Measurements from ENCODE around the gene DNAH11.
"Not testable (repeated sequence)": the region's sequence is repeated elsewhere in the genome, so short reads cannot be mapped to it uniquely, and the experiment has no call there.

The DNAH11 gene

GRCh38 chr7:21542891-21543527 lies at the start of gene DNAH11:
DNAH11 (plus strand) TSS chr7:21543039; CDS start chr7:21543246, 207 bp downstream.
- no peak for DNase-seq

- DNase-seq = no peak
Observed at GRCh38 chr7:21495731-21496130, 47.1 kb upstream of the DNAH11 start.

GRCh38 chr7:21497072-21497471 lies 45.8 kb upstream of the DNAH11 start:
- DNase-seq = no peak

- no peak for DNase-seq
Observed at GRCh38 chr7:21500117-21500832, 42.6 kb upstream of the DNAH11 start.

GRCh38 chr7:21504021-21504420 lies 38.8 kb upstream of the DNAH11 start:
- DNase-seq = no peak

- DNase-seq = no peak
Observed at GRCh38 chr7:21507627-21508343, 35.1 kb upstream of the DNAH11 start.

- DNase-seq = no peak
Observed at GRCh38 chr7:21508538-21508937, 34.3 kb upstream of the DNAH11 start.

GRCh38 chr7:21514062-21514461 lies 28.8 kb upstream of the DNAH11 start:
- no peak for DNase-seq

GRCh38 chr7:21524680-21525079 lies 18.2 kb upstream of the DNAH11 start:
- DNase-seq = no peak

- no peak for DNase-seq
Observed at GRCh38 chr7:21526007-21526406, 16.8 kb upstream of the DNAH11 start.

GRCh38 chr7:21526448-21526847 lies 16.4 kb upstream of the DNAH11 start:
- DNase-seq = no peak

GRCh38 chr7:21532485-21532884 lies 10.4 kb upstream of the DNAH11 start:
- DNase-seq = not testable (repeated sequence)

- not testable (repeated sequence) for DNase-seq
Observed at GRCh38 chr7:21533646-21534045, 9.2 kb upstream of the DNAH11 start.

- DNase-seq = not testable (repeated sequence)
Observed at GRCh38 chr7:21536445-21537118, 6.3 kb upstream of the DNAH11 start.

GRCh38 chr7:21538936-21539495 lies 3.8 kb upstream of the DNAH11 start:
- no peak for DNase-seq

GRCh38 chr7:21543528-21544302 lies 876 bp downstream of the DNAH11 start:
- DNase-seq = no peak

- DNase-seq = no peak
Observed at GRCh38 chr7:21544303-21544656, 1.4 kb downstream of the DNAH11 start.

- no peak for DNase-seq
Observed at GRCh38 chr7:21544715-21545114, 1.9 kb downstream of the DNAH11 start.

- no peak for DNase-seq
Observed at GRCh38 chr7:21547501-21547900, 4.7 kb downstream of the DNAH11 start.

GRCh38 chr7:21548491-21548890 lies 5.7 kb downstream of the DNAH11 start:
- DNase-seq = no peak

GRCh38 chr7:21550076-21550475 lies 7.2 kb downstream of the DNAH11 start:
- no peak for DNase-seq

- DNase-seq = no peak
Observed at GRCh38 chr7:21550821-21551531, 8.1 kb downstream of the DNAH11 start.
